Liver (tissue), 9 donors: ENCODE measurements around the gene CDH18. TPM values are rescaled to one million over a fixed set of nuclear protein-coding genes. Genes with fewer than 3 reads are reported as not detected.

Experiments
- DNase-seq: peaks from one replicate; pipeline ENCODE4 v3.0.0-alpha.2; 2017; ENCODE audit warnings: low spot score
- H3K27ac ChIP-seq, 2 donors: one replicate each; pipeline ENCODE4 v1.7.0; 2013; ENCODE audit warnings: inconsistent platforms in 2 of 2, low read length in 2 of 2, control low read depth in 1 of 2, low read depth in 1 of 2, mild to moderate bottlenecking in 1 of 2
- H3K27me3 ChIP-seq, 4 donors: one replicate each; pipeline versions ENCODE4 v1.6.1 to v1.7.0; 2013; ENCODE audit warnings: low read length in 3 of 4, inconsistent platforms in 1 of 4, mild to moderate bottlenecking in 1 of 4, moderate library complexity in 1 of 4; ENCODE audit not compliant: control insufficient read depth in 4 of 4, insufficient read depth in 4 of 4
- H3K36me3 ChIP-seq, 4 donors: one replicate each; pipeline versions ENCODE4 v1.6.1 to v1.7.0; 2013; ENCODE audit warnings: low read length in 3 of 4, mild to moderate bottlenecking in 3 of 4, low read depth in 1 of 4, moderate library complexity in 1 of 4; ENCODE audit not compliant: control insufficient read depth in 4 of 4, insufficient read depth in 3 of 4
- H3K4me1 ChIP-seq, 4 donors: one replicate each; pipeline versions ENCODE4 v1.6.1 to v1.7.0; 2013; ENCODE audit warnings: low read length in 3 of 4, mild to moderate bottlenecking in 3 of 4, moderate library complexity in 1 of 4; ENCODE audit not compliant: control insufficient read depth in 4 of 4, insufficient read depth in 4 of 4
- H3K4me3 ChIP-seq, 3 donors: one replicate each; pipeline versions ENCODE4 v1.6.1 to v1.7.0; 2013; ENCODE audit warnings: low read length in 3 of 3, control low read depth in 1 of 3, low read depth in 1 of 3, mild to moderate bottlenecking in 1 of 3
- H3K9ac ChIP-seq, 2 donors: one replicate each; pipeline ENCODE4 v1.7.0; 2013; ENCODE audit warnings: low read length in 2 of 2, mild to moderate bottlenecking in 2 of 2, moderate library complexity in 2 of 2, control low read depth in 1 of 2, low read depth in 1 of 2
- H3K9me3 ChIP-seq, 4 donors: one replicate each; pipeline versions ENCODE4 v1.6.1 to v1.7.0; 2013; ENCODE audit warnings: low read length in 3 of 4; ENCODE audit not compliant: control insufficient read depth in 4 of 4
- EGR1 ChIP-seq, 2 donors: IDR thresholded peaks; 2 replicates each; pipeline ENCODE4 v1.6.1; 2016 to 2018; ENCODE audit warnings: antibody characterized with exemption in 2 of 2, low read depth in 2 of 2
- FOXA1 ChIP-seq: IDR thresholded peaks from 2 replicates; pipeline ENCODE4 v1.6.1; 2016; ENCODE audit warnings: antibody characterized with exemption
- FOXA2 ChIP-seq: IDR thresholded peaks from 2 replicates; pipeline ENCODE4 v1.6.1; 2016; ENCODE audit warnings: antibody characterized with exemption
- GABPA ChIP-seq, 2 donors: IDR thresholded peaks in 1 of 2; conservative IDR thresholded peaks in 1 of 2; 2 replicates each; pipeline ENCODE4 v1.6.1; 2016; ENCODE audit warnings: antibody characterized with exemption in 2 of 2, mild to moderate bottlenecking in 1 of 2, moderate library complexity in 1 of 2
- HNF4A ChIP-seq, 2 donors: conservative IDR thresholded peaks; 2 replicates each; pipeline ENCODE4 v1.6.1; 2016; ENCODE audit warnings: antibody characterized with exemption in 2 of 2, mild to moderate bottlenecking in 2 of 2
- HNF4G ChIP-seq: IDR thresholded peaks from 2 replicates; pipeline ENCODE4 v1.6.1; 2016; ENCODE audit warnings: antibody characterized with exemption
- JUND ChIP-seq, 2 donors: IDR thresholded peaks; 2 replicates each; pipeline ENCODE4 v1.6.1; 2016; ENCODE audit warnings: antibody characterized with exemption in 2 of 2
- NR2F2 ChIP-seq: IDR thresholded peaks from 2 replicates; pipeline ENCODE4 v1.6.1; 2016; ENCODE audit warnings: antibody characterized with exemption
- RAD21 ChIP-seq, 2 donors: IDR thresholded peaks; 2 replicates each; pipeline ENCODE4 v1.6.1; 2016; ENCODE audit warnings: antibody characterized with exemption in 2 of 2, mild to moderate bottlenecking in 2 of 2
- RXRA ChIP-seq, 2 donors: IDR thresholded peaks; 2 replicates each; pipeline ENCODE4 v1.6.1; 2017 to 2018; ENCODE audit warnings: antibody characterized with exemption in 2 of 2, mild to moderate bottlenecking in 1 of 2
- SP1 ChIP-seq: IDR thresholded peaks from 2 replicates; pipeline ENCODE4 v1.6.1; 2018; ENCODE audit warnings: antibody characterized with exemption, mild to moderate bottlenecking
- TAF1 ChIP-seq: conservative IDR thresholded peaks from 2 replicates; pipeline ENCODE4 v1.6.1; 2016; ENCODE audit warnings: antibody characterized with exemption, mild to moderate bottlenecking
- YY1 ChIP-seq: IDR thresholded peaks from 2 replicates; pipeline ENCODE4 v1.6.1; 2016; ENCODE audit warnings: antibody characterized with exemption, mild to moderate bottlenecking
- WGBS: extraction: QIAGEN DNeasy Blood & Tissue Kit; methylation state at CpG from one replicate; pipeline ENCODE4 v1.1.7; 2013; 5-methylcytosine and 5-hydroxymethylcytosine counted together
- polyA plus RNA-seq, 2 donors: library from polyadenylated mRNA; stranded (reverse) in 1 of 2; unstranded in 1 of 2; fragments of 200-250 nt in 1 of 2; fragments of >200 nt in 1 of 2; fragmentation: Nextera tagmentation in 1 of 2; extraction: Ambion mirVana in 1 of 2; gene quantifications; one replicate each; pipeline versions ENCODE4 v1.2.1 to v1.2.3, GENCODE V29; 2013 to 2015
- total RNA-seq, 2 donors: library from RNA; depleted of rRNA; stranded (reverse); fragments of >200 nt; gene quantifications; one replicate each; pipeline ENCODE4 v1.2.3, GENCODE V29; 2014
- TF ChIP-seq, protein P1 (sequence below): IDR thresholded peaks from 2 replicates; pipeline ENCODE4 v1.6.1; 2016; ENCODE audit warnings: antibody characterized with exemption
- TF ChIP-seq, protein P2 (sequence below): fragments of 150-350 bp; IDR thresholded peaks from 2 replicates; pipeline ENCODE4 v1.5.1; 2017; ENCODE audit warnings: improper control_type of control experiment, low read depth, low read length; ENCODE audit not compliant: missing input control
- TF ChIP-seq, protein P3 (sequence below): IDR thresholded peaks from 2 replicates; pipeline ENCODE4 v1.6.1; 2016; ENCODE audit warnings: antibody characterized with exemption
- TF ChIP-seq, protein P4 (sequence below): IDR thresholded peaks from 2 replicates; pipeline ENCODE4 v1.6.1; 2016; ENCODE audit warnings: antibody characterized with exemption
- TF ChIP-seq, protein P5 (sequence below): IDR thresholded peaks from 2 replicates; pipeline ENCODE4 v1.6.1; 2016; ENCODE audit warnings: antibody characterized with exemption, mild to moderate bottlenecking
- donor health status: healthy.
- donor health status: healthy.
- donor health status: healthy.
- donor health status: healthy.
- donor health status: healthy.

The CDH18 gene
- total and polyA plus RNA-seq, 4 donors: 0.19 TPM; not detected in 3

DNA sequence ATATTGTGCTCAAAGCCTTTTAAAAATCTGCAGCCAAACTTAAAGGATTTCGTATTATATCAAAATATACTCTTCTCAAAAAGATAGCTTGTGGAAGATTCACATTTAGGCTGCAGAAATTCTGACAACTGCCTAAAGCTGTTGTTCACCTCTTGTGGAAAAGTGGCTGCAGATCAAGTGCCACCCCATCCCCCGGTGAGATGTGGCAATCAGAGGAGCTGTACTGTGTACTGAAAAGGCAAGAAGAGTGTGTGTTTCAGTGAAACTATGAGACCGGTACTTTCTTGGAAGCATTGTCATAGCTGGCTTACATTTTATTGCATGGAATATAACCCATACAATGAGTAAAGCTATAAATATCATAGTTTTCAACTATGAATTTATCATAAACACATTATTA is 64.3 kb downstream of the CDH18 start:
- Histone ChIP-seq H3K4me1 (no peaks in the 10 kb centered on the region), H3K4me3 (no peak overlapping the region), H3K9me3 (no peaks in the 10 kb centered on the region), H3K9ac (no peak overlapping the region), H3K36me3 (no peaks in the 10 kb centered on the region), H3K27me3 (no peaks in the 10 kb centered on the region), H3K27ac (no peak overlapping the region)
- DNase-seq: no peak
- no peak for TF ChIP-seq SP1
- TF ChIP-seq HNF4A (conservative IDR thresholded peaks at IDR 0.05): no peak
- TF ChIP-seq, protein P1, sequence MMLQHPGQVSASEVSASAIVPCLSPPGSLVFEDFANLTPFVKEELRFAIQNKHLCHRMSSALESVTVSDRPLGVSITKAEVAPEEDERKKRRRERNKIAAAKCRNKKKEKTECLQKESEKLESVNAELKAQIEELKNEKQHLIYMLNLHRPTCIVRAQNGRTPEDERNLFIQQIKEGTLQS: no peak
- TF ChIP-seq, protein P2, sequence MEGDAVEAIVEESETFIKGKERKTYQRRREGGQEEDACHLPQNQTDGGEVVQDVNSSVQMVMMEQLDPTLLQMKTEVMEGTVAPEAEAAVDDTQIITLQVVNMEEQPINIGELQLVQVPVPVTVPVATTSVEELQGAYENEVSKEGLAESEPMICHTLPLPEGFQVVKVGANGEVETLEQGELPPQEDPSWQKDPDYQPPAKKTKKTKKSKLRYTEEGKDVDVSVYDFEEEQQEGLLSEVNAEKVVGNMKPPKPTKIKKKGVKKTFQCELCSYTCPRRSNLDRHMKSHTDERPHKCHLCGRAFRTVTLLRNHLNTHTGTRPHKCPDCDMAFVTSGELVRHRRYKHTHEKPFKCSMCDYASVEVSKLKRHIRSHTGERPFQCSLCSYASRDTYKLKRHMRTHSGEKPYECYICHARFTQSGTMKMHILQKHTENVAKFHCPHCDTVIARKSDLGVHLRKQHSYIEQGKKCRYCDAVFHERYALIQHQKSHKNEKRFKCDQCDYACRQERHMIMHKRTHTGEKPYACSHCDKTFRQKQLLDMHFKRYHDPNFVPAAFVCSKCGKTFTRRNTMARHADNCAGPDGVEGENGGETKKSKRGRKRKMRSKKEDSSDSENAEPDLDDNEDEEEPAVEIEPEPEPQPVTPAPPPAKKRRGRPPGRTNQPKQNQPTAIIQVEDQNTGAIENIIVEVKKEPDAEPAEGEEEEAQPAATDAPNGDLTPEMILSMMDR: no peak
- no peak for TF ChIP-seq JUND (IDR thresholded peaks at IDR 0.05)
- TF ChIP-seq, protein P3, sequence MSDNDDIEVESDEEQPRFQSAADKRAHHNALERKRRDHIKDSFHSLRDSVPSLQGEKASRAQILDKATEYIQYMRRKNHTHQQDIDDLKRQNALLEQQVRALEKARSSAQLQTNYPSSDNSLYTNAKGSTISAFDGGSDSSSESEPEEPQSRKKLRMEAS: no peak
- TF ChIP-seq, protein P4, sequence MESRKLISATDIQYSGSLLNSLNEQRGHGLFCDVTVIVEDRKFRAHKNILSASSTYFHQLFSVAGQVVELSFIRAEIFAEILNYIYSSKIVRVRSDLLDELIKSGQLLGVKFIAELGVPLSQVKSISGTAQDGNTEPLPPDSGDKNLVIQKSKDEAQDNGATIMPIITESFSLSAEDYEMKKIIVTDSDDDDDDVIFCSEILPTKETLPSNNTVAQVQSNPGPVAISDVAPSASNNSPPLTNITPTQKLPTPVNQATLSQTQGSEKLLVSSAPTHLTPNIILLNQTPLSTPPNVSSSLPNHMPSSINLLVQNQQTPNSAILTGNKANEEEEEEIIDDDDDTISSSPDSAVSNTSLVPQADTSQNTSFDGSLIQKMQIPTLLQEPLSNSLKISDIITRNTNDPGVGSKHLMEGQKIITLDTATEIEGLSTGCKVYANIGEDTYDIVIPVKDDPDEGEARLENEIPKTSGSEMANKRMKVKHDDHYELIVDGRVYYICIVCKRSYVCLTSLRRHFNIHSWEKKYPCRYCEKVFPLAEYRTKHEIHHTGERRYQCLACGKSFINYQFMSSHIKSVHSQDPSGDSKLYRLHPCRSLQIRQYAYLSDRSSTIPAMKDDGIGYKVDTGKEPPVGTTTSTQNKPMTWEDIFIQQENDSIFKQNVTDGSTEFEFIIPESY: no peak
- no peak for TF ChIP-seq YY1
- no peak for TF ChIP-seq RXRA (IDR thresholded peaks at IDR 0.05)
- TF ChIP-seq NR2F2: no peak
- no peak for TF ChIP-seq TAF1
- no peak for TF ChIP-seq EGR1 (IDR thresholded peaks at IDR 0.05; ENCODE audit: low read depth in 2 of 2)
- no peak for TF ChIP-seq RAD21 (IDR thresholded peaks at IDR 0.05)
- TF ChIP-seq, protein P5, sequence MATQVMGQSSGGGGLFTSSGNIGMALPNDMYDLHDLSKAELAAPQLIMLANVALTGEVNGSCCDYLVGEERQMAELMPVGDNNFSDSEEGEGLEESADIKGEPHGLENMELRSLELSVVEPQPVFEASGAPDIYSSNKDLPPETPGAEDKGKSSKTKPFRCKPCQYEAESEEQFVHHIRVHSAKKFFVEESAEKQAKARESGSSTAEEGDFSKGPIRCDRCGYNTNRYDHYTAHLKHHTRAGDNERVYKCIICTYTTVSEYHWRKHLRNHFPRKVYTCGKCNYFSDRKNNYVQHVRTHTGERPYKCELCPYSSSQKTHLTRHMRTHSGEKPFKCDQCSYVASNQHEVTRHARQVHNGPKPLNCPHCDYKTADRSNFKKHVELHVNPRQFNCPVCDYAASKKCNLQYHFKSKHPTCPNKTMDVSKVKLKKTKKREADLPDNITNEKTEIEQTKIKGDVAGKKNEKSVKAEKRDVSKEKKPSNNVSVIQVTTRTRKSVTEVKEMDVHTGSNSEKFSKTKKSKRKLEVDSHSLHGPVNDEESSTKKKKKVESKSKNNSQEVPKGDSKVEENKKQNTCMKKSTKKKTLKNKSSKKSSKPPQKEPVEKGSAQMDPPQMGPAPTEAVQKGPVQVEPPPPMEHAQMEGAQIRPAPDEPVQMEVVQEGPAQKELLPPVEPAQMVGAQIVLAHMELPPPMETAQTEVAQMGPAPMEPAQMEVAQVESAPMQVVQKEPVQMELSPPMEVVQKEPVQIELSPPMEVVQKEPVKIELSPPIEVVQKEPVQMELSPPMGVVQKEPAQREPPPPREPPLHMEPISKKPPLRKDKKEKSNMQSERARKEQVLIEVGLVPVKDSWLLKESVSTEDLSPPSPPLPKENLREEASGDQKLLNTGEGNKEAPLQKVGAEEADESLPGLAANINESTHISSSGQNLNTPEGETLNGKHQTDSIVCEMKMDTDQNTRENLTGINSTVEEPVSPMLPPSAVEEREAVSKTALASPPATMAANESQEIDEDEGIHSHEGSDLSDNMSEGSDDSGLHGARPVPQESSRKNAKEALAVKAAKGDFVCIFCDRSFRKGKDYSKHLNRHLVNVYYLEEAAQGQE: no peak
- no peak for TF ChIP-seq FOXA1
- TF ChIP-seq GABPA (IDR thresholded peaks at IDR 0.05 in 1 of 2, conservative IDR thresholded peaks at IDR 0.05 in 1 of 2): no peak
- no peak for TF ChIP-seq HNF4G
- TF ChIP-seq FOXA2: no peak
- WGBS: 74% methylated on average over 3 of the region's 3 CpGs
